ENCODE data around the gene NFKBIE.

- no peak for TF ChIP-seq EZH2 (conservative IDR thresholded peaks at IDR 0.05; ENCODE audit: low read depth, low read length)
- no peak for TF ChIP-seq RNF2 (conservative IDR thresholded peaks at IDR 0.05; ENCODE audit: low read depth)
- TF ChIP-seq ZBTB42 (CRISPR knock-in tag; IDR thresholded peaks at IDR 0.05) = no peak
- TF ChIP-seq HNF4A (CRISPR knock-in tag; IDR thresholded peaks at IDR 0.05) = no peak
- TF ChIP-seq POLR2AphosphoS2 (IDR thresholded peaks at IDR 0.05; ENCODE audit: low read depth, low read length) = no peak
- no peak for TF ChIP-seq EEA1 (CRISPR knock-in tag; IDR thresholded peaks at IDR 0.05; ENCODE audit: borderline replicate concordance)
- no peak for TF ChIP-seq ELF3 (CRISPR knock-in tag; IDR thresholded peaks at IDR 0.05)
- TF ChIP-seq NFYB (CRISPR knock-in tag; IDR thresholded peaks at IDR 0.05) = no peak
- no peak for TF ChIP-seq CENPBD1 (CRISPR knock-in tag; IDR thresholded peaks at IDR 0.05; ENCODE audit: borderline replicate concordance, low read depth)
These were observed 12.4 kb upstream of the NFKBIE start for GRCh38 chr6:44277763-44278162.

Data from HepG2 (cell line).